ENCODE results near the gene ADISSP.

Gene ADISSP

DNA sequence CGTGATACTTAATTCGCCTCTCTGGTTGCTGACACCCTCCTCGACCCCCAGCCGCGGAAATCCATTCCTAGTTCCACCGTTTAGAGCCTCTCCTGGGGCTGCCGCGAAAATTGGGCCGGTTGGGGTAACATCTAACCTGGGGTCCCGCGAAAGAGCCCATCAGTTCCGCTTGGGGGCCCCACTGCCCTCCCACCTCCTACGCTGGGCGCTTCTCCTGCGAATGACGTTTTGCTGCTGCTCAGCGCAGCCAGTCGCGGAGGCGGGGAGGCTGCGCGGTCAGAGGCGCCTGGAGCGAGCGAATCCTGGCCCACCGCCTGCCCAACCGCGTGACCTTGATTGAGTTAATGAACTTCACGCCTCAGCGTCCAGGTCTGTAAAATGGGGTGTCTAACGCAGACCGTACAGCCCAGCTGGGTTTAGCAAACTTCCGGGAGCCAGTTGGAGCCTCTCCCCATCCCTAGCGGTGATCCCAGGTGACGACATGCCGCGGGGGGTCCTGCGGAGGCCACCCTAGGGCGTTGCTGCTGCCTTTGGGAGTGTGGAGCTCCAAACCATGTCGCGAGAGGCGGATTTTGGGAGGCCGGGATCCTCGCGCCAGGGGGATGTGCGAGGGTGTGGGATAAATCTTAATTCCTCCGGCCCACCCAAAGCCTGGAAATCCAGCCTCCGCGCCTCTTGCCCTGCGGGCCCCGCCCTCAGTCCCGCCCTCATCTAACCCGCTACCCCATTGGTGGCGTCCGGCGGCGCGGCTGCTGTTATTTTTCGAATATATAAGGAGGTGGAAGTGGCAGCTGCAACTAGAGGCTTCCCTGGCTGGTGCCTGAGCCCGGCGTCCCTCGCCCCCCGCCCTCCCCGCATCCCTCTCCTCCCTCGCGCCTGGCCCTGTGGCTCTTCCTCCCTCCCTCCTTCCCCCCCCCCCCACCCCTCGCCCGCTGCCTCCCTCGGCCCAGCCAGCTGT lies 28.2 kb upstream of the ADISSP start, which contains the start of gene CDC25B:
Gene CDC25B (plus strand): TSS at position 800 of the 958 bp plus-strand sequence. CDS start 222 bp downstream, outside the sequence.
- CTCF ChIA-PET: interaction anchor here (0.6 to 1.4 kb wide), 11 partner anchors 8 to 373 kb away, joined by 3 to 6 read pairs (median 3); no protein-coding TSS in a partner anchor
- H3K4me1 ChIP-seq (ENCODE audit: control insufficient read depth, insufficient read depth, low read length): peaks cover 12% of the 10 kb centered on the region
- no peak for TF ChIP-seq ZNF677 (tag by site-specific recombination; IDR thresholded peaks at IDR 0.05)
- TF ChIP-seq, protein P1, sequence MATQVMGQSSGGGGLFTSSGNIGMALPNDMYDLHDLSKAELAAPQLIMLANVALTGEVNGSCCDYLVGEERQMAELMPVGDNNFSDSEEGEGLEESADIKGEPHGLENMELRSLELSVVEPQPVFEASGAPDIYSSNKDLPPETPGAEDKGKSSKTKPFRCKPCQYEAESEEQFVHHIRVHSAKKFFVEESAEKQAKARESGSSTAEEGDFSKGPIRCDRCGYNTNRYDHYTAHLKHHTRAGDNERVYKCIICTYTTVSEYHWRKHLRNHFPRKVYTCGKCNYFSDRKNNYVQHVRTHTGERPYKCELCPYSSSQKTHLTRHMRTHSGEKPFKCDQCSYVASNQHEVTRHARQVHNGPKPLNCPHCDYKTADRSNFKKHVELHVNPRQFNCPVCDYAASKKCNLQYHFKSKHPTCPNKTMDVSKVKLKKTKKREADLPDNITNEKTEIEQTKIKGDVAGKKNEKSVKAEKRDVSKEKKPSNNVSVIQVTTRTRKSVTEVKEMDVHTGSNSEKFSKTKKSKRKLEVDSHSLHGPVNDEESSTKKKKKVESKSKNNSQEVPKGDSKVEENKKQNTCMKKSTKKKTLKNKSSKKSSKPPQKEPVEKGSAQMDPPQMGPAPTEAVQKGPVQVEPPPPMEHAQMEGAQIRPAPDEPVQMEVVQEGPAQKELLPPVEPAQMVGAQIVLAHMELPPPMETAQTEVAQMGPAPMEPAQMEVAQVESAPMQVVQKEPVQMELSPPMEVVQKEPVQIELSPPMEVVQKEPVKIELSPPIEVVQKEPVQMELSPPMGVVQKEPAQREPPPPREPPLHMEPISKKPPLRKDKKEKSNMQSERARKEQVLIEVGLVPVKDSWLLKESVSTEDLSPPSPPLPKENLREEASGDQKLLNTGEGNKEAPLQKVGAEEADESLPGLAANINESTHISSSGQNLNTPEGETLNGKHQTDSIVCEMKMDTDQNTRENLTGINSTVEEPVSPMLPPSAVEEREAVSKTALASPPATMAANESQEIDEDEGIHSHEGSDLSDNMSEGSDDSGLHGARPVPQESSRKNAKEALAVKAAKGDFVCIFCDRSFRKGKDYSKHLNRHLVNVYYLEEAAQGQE (tag by site-specific recombination; IDR thresholded peaks at IDR 0.05): peak; percentile 45; the same call in 1 of the 2 replicates
- TF ChIP-seq, protein P2, sequence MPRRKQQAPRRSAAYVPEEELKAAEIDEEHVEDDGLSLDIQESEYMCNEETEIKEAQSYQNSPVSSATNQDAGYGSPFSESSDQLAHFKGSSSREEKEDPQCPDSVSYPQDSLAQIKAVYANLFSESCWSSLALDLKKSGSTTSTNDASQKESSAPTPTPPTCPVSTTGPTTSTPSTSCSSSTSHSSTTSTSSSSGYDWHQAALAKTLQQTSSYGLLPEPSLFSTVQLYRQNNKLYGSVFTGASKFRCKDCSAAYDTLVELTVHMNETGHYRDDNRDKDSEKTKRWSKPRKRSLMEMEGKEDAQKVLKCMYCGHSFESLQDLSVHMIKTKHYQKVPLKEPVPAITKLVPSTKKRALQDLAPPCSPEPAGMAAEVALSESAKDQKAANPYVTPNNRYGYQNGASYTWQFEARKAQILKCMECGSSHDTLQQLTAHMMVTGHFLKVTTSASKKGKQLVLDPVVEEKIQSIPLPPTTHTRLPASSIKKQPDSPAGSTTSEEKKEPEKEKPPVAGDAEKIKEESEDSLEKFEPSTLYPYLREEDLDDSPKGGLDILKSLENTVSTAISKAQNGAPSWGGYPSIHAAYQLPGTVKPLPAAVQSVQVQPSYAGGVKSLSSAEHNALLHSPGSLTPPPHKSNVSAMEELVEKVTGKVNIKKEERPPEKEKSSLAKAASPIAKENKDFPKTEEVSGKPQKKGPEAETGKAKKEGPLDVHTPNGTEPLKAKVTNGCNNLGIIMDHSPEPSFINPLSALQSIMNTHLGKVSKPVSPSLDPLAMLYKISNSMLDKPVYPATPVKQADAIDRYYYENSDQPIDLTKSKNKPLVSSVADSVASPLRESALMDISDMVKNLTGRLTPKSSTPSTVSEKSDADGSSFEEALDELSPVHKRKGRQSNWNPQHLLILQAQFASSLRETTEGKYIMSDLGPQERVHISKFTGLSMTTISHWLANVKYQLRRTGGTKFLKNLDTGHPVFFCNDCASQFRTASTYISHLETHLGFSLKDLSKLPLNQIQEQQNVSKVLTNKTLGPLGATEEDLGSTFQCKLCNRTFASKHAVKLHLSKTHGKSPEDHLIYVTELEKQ (tag by site-specific recombination; IDR thresholded peaks at IDR 0.05; ENCODE audit: borderline replicate concordance): no peak
- TF ChIP-seq ZNF560 (tag by site-specific recombination; IDR thresholded peaks at IDR 0.05; ENCODE audit: borderline replicate concordance): no peak
- TF ChIP-seq ZNF324 (tag by site-specific recombination; IDR thresholded peaks at IDR 0.05): 0 out of 2 replicates have a peak, but pooled peaks have one; percentile 27
- no peak for TF ChIP-seq ZNF785 (tag by site-specific recombination; IDR thresholded peaks at IDR 0.05)
- TF ChIP-seq ZFP3 (tag by site-specific recombination; IDR thresholded peaks at IDR 0.05; ENCODE audit: low read depth): no peak
- peak; percentile 70 for TF ChIP-seq ZFHX2 (tag by site-specific recombination; conservative IDR thresholded peaks at IDR 0.05)
- TF ChIP-seq ZNF221 (tag by site-specific recombination; IDR thresholded peaks at IDR 0.05; ENCODE audit: borderline replicate concordance): no peak
- TF ChIP-seq HOXC10 (CRISPR knock-in tag; IDR thresholded peaks at IDR 0.05): no peak
- peak; percentile 95 for TF ChIP-seq GLIS1 (tag by site-specific recombination; IDR thresholded peaks at IDR 0.05)
- TF ChIP-seq GLIS2 (tag by site-specific recombination; IDR thresholded peaks at IDR 0.05): peak; percentile 88
- TF ChIP-seq, protein P3, sequence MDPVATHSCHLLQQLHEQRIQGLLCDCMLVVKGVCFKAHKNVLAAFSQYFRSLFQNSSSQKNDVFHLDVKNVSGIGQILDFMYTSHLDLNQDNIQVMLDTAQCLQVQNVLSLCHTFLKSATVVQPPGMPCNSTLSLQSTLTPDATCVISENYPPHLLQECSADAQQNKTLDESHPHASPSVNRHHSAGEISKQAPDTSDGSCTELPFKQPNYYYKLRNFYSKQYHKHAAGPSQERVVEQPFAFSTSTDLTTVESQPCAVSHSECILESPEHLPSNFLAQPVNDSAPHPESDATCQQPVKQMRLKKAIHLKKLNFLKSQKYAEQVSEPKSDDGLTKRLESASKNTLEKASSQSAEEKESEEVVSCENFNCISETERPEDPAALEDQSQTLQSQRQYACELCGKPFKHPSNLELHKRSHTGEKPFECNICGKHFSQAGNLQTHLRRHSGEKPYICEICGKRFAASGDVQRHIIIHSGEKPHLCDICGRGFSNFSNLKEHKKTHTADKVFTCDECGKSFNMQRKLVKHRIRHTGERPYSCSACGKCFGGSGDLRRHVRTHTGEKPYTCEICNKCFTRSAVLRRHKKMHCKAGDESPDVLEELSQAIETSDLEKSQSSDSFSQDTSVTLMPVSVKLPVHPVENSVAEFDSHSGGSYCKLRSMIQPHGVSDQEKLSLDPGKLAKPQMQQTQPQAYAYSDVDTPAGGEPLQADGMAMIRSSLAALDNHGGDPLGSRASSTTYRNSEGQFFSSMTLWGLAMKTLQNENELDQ (tag by site-specific recombination; IDR thresholded peaks at IDR 0.05; ENCODE audit: low read depth): no peak
- TF ChIP-seq, protein P4, sequence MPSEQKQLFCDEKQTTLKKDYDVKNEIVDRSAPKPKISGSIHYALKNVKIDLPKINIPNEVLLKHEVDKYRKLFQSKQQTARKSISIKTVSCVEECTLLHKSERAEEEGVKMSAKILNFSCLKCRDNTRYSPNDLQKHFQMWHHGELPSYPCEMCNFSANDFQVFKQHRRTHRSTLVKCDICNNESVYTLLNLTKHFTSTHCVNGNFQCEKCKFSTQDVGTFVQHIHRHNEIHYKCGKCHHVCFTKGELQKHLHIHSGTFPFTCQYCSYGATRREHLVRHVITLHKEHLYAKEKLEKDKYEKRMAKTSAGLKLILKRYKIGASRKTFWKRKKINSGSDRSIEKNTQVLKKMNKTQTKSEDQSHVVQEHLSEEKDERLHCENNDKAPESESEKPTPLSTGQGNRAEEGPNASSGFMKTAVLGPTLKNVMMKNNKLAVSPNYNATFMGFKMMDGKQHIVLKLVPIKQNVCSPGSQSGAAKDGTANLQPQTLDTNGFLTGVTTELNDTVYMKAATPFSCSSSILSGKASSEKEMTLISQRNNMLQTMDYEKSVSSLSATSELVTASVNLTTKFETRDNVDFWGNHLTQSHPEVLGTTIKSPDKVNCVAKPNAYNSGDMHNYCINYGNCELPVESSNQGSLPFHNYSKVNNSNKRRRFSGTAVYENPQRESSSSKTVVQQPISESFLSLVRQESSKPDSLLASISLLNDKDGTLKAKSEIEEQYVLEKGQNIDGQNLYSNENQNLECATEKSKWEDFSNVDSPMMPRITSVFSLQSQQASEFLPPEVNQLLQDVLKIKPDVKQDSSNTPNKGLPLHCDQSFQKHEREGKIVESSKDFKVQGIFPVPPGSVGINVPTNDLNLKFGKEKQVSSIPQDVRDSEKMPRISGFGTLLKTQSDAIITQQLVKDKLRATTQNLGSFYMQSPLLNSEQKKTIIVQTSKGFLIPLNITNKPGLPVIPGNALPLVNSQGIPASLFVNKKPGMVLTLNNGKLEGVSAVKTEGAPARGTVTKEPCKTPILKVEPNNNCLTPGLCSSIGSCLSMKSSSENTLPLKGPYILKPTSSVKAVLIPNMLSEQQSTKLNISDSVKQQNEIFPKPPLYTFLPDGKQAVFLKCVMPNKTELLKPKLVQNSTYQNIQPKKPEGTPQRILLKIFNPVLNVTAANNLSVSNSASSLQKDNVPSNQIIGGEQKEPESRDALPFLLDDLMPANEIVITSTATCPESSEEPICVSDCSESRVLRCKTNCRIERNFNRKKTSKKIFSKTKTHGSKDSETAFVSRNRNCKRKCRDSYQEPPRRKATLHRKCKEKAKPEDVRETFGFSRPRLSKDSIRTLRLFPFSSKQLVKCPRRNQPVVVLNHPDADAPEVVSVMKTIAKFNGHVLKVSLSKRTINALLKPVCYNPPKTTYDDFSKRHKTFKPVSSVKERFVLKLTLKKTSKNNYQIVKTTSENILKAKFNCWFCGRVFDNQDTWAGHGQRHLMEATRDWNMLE (tag by site-specific recombination; conservative IDR thresholded peaks at IDR 0.05; ENCODE audit: low read depth): no peak
- TF ChIP-seq ZNF2 (tag by site-specific recombination; IDR thresholded peaks at IDR 0.05): peak; percentile 50; the same call in 1 of the 2 replicates
- TF ChIP-seq ZNF555 (tag by site-specific recombination; conservative IDR thresholded peaks at IDR 0.05): no peak
- peak; percentile 81 for TF ChIP-seq ZNF341 (tag by site-specific recombination; IDR thresholded peaks at IDR 0.05; ENCODE audit: low read depth)
- TF ChIP-seq, protein P5, sequence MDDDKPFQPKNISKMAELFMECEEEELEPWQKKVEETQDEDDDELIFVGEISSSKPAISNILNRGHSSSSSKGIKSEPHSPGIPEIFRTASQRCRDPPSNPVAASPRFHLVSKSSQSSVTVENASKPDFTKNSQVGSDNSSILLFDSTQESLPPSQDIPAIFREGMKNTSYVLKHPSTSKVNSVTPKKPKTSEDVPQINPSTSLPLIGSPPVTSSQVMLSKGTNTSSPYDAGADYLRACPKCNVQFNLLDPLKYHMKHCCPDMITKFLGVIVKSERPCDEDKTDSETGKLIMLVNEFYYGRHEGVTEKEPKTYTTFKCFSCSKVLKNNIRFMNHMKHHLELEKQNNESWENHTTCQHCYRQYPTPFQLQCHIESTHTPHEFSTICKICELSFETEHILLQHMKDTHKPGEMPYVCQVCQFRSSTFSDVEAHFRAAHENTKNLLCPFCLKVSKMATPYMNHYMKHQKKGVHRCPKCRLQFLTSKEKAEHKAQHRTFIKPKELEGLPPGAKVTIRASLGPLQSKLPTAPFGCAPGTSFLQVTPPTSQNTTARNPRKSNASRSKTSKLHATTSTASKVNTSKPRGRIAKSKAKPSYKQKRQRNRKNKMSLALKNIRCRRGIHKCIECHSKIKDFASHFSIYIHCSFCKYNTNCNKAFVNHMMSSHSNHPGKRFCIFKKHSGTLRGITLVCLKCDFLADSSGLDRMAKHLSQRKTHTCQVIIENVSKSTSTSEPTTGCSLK (tag by site-specific recombination; IDR thresholded peaks at IDR 0.05): no peak

More for the DNA sequence above, 28.2 kb upstream of the ADISSP start, which contains the start of gene CDC25B:
- H3K36me3 ChIP-seq (ENCODE audit: control insufficient read depth in 2 of 2, insufficient read depth in 1 of 2, low read length in 2 of 2): peaks cover 5 to 35% of the 10 kb centered on the region in 2 experiments; a peak in 2 of 3 replicates
- no peaks in the 10 kb centered on the region for H3K9me3 ChIP-seq (ENCODE audit: control insufficient read depth, insufficient read depth, low read depth, low read length)
- POLR2A ChIA-PET: interaction anchor here (0.6 to 2.8 kb wide), 22 partner anchors 9 to 404 kb away, joined by 3 to 40 read pairs (median 4); partner anchors contain the start of genes ADISSP, AP5S1, CENPB and SPEF1
- peak within 1 kb of the TSS; percentile 83 for H3K4me3 ChIP-seq (ENCODE audit: low read depth, low read length)
- H3K27ac ChIP-seq (ENCODE audit: extremely low read depth, low read depth, low read length): peak within 1 kb of the TSS; percentile 92
